Activated CD8-positive, alpha-beta T cell treated with anti-CD3 and anti-CD28 coated beads, Interleukin-2, amount 10 ng/mL, durations not matched to agents 7 days and 5 days (primary cell): Measurements from ENCODE around the gene RPLP2. TPM values are rescaled to one million over a fixed set of nuclear protein-coding genes. Genes with fewer than 3 reads are reported as not detected.

Source experiments
- ATAC-seq: fragments of 150-1000 bp; cut with Tn5 transposase; one replicate; pipeline ENCODE4 v1.10.0; 2021; ENCODE audit warnings: moderate library complexity
- CTCF ChIA-PET: fragments of 350-600 bp; sonication (Branson Sonifier 250); formaldehyde crosslinking; loops from one replicate; lab custom pipeline; 2021; ENCODE audit warnings: antibody characterized with exemption; lab: Charles Lee
- POLR2A ChIA-PET: fragments of 350-600 bp; sonication (Branson Sonifier 250); formaldehyde crosslinking; loops from one replicate; lab custom pipeline; 2021; ENCODE audit warnings: antibody characterized with exemption; lab: Charles Lee
- DNase-seq: peaks from one replicate; pipeline ENCODE4 v3.0.0-alpha.2; 2020
- H3K27ac Mint-ChIP-seq: one replicate; pipeline ENCODE4 v1.8.0; 2021; ENCODE audit warnings: mild to moderate bottlenecking, mixed read lengths
- H3K27me3 Mint-ChIP-seq: one replicate; pipeline ENCODE4 v1.8.0; 2021; ENCODE audit warnings: low read depth, mixed read lengths
- H3K36me3 Mint-ChIP-seq: one replicate; pipeline ENCODE4 v1.8.0; 2021; ENCODE audit warnings: low read depth, mixed read lengths
- H3K4me1 Mint-ChIP-seq: one replicate; pipeline ENCODE4 v1.8.0; 2021; ENCODE audit warnings: low read depth, mixed read lengths
- H3K4me3 Mint-ChIP-seq: one replicate; pipeline ENCODE4 v1.8.0; 2021; ENCODE audit warnings: mild to moderate bottlenecking, mixed read lengths
- H3K9me3 Mint-ChIP-seq: one replicate; pipeline ENCODE4 v1.8.0; 2022; ENCODE audit warnings: mixed read lengths; ENCODE audit not compliant: insufficient read depth
- total RNA-seq, 2 experiments: library from RNA; stranded (reverse); gene quantifications; one replicate each; pipeline ENCODE4 v1.2.3, GENCODE V29; 2021

RPLP2 gene
- total RNA-seq, 2 experiments from 2014 or later, result 2,268 to 2,338 TPM

DNA sequence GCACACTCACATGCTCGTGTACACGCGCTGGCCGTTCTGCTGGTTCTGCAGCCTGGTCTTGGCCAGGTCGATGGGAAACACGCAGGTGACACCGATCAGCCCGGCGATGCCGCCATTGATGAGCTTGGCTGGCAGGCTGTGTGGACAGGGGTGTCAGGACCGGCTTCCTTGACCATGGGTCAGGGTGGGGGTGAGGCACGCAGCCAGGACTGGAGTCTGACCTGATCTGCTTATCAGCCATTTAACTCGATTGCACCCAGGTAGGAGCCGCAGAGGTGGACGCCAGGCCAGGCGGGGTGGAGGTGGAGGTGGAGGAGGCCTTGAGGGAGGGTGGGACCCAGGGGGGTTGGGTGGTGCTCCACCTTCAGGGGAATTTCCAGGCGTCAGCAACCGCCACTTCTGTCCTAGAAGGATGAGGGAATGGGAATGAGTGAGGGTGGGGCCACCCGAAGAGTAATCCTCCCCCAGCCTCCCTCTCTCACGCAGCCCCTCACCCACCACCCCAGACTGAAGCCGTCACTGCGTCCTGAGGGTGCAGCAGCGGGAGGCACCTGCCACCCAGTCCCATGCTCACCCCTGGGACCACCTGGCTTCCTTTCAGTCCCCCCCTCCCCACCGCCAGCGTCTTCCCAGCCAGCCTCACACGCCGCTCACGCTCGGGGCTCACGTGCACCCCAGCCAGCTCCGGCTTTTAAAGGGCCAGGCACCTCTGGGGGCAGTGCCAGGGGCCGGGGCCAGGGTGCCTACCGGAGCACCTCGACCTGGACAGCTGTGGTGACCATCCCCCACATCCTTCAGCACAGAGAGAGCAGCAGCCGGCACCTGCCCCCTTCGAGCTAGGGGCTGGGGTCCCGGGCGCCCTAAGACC, 14.8 kb upstream of the RPLP2 start:
- H3K27me3 Mint-ChIP-seq, result no peaks in the 10 kb centered on the region
- peaks cover 22% of the 10 kb centered on the region for H3K36me3 Mint-ChIP-seq
- POLR2A ChIA-PET, result interaction anchor here (0.8 to 1.4 kb wide), 4 partner anchors 14 to 35 kb away, joined by 3 to 4 read pairs (median 4); partner anchors contain the start of gene RPLP2
- H3K9me3 Mint-ChIP-seq, result no peaks in the 10 kb centered on the region
- no peak for ATAC-seq
- H3K4me3 Mint-ChIP-seq, result peak overlapping the region; percentile 94
- no peak overlapping the region for H3K27ac Mint-ChIP-seq
- peaks cover 27% of the 10 kb centered on the region for H3K4me1 Mint-ChIP-seq
- DNase-seq, result no peak
- CTCF ChIA-PET, result no interaction called here

DNA sequence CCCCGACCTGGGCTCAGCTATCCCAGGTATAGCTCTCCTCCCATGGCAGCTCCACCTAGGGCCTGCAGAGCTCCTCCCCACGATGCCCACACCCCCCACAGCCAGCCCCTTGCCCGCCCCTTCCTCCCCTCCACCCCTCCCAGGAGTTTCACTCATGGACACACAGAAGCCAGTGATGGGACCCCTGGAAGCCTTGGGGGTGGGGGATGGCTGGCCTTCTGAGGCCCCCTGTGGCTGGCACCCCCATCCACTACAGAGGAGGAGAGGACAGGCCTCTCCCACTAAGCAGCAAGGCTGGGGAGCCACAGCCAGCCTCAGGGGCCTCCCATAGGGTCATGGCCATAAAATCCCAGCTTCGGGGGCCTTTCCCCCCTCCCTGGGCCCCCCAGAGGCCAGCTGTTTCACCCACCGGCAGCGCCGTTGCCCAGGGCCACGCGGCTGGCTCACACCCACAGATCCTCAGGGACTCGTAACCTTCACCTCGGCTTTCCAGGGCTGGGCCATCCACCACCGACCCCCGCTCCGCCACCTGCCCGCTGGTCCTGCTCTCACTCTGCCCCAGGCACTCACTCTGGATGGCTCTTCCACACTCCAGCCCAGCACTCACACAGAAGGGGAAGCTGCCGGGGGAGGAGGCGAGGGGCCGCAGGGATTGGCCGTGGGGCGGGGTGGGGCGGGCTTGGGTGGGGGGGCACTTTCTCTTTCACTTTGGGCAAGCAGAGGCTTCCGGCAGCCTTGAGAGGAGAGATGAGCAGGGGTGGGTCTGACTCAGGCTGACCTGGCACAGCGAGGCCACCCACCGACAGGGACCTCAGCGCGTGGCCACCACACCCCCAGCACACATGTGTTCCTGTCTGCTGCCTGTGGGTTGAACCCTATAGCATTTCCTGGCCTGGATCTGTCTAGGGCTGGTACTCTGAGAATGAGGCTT, 13.9 kb upstream of the RPLP2 start:
- peak; percentile 50 for ATAC-seq
- H3K36me3 Mint-ChIP-seq, result peaks cover 23% of the 10 kb centered on the region
- H3K4me1 Mint-ChIP-seq, result peaks cover 26% of the 10 kb centered on the region
- ChIA-PET CTCF (interaction anchor here (1.5 kb wide), 1 partner anchor 13 kb away, joined by 5 read pairs; no protein-coding TSS in a partner anchor), POLR2A (interaction anchor here (0.8 to 1.3 kb wide), 5 partner anchors 14 to 48 kb away, joined by 3 to 5 read pairs (median 4); partner anchors contain the start of genes RPLP2 and TALDO1)
- H3K4me3 Mint-ChIP-seq, result peak overlapping the region; percentile 94
- H3K27ac Mint-ChIP-seq, result peak overlapping the region; percentile 93
- H3K27me3 Mint-ChIP-seq, result no peaks in the 10 kb centered on the region
- H3K9me3 Mint-ChIP-seq, result no peaks in the 10 kb centered on the region
- DNase-seq, result peak; percentile 89

DNA sequence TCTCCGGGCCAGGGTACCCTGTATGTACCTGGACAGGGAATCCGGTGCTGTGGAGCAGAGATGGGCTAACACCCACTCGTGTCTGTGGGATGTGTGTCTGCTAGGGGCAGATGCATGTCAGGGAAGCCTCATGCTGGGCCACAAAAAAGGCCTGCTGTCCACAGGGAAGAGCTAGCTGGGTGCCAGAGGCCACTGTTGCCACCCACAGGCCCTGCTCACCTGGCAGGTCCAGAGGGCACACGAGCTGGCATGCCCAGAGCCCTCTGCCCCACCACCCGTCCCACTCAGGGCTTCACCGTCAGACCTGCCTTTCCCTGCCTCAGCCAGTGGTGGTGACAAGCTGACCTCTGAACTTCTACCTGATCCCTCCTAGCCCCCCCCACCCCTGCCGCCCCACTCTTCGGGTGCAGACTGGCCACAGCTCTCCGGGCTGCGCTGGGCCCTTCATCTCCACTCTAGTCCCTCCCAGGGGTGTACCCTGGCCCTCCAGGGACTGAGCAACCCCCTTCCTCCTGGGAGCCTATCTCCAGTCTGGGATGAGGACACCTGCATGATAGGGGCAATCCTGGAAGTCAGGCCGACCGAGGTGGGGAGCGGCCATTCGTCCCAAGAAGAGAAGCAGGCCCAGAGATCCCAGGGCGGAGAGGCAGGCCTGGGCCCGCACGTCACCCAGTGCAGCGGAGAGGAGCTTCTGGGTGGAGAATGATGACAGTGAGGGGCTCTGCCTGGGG, 13.0 kb upstream of the RPLP2 start:
- ChIA-PET POLR2A (interaction anchor here (1.1 to 1.6 kb wide), 5 partner anchors 13 to 49 kb away, joined by 4 to 6 read pairs (median 4); partner anchors contain the start of genes RPLP2 and TALDO1), CTCF (interaction anchor here (1.4 to 1.5 kb wide), 2 partner anchors 12 to 209 kb away, joined by 4 to 5 read pairs; no protein-coding TSS in a partner anchor)
- ATAC-seq (no peak), DNase-seq (peak; percentile 30)
- Mint-ChIP-seq H3K4me3 (peak overlapping the region; percentile 94), H3K27me3 (no peaks in the 10 kb centered on the region), H3K36me3 (peaks cover 22% of the 10 kb centered on the region), H3K9me3 (no peaks in the 10 kb centered on the region), H3K27ac (peak overlapping the region; percentile 93), H3K4me1 (peaks cover 23% of the 10 kb centered on the region)

DNA sequence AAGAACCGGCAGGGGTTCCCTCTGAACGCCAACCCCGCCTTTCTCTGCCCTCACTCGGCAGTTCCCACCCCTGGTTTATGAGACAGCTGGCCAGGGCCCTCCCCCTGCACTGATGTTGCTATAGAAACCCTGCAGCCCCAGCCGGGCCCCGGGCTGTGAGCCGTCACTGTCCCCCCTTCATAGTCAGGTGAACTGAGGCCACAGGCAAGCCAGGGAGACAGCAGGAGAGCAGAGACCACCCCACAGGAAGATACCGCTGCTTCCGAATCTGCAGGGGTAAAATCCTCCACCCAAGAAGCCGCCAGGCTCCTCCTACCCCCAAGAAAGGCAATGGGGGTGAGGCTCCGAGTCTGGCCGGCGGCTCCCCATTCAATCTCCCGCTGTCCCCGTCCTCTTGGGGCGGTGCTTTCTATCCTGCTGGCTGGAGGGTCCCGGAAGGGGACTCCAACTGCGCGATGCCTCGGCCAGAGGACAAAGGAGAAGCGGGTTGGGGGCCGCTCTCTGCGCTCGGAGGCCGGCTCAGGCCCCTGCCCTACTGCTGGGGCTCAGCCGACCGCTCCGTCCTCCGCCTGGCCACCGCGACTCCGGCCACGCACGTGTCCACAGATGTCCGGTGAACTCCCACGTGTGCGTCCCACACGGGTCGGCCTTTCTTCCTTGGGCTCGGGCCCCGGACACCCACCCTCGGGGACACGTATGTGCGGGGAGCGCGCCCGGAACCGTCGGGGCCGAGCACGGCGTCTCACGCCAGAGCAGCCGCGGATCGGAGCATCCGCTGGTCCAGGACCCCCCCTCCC, 12.3 kb upstream of the RPLP2 start:
- ChIA-PET POLR2A (interaction anchor here (1.1 to 1.6 kb wide), 4 partner anchors 12 to 50 kb away, joined by 4 to 6 read pairs (median 4); partner anchors contain the start of genes RPLP2 and TALDO1), CTCF (interaction anchor here (1.4 to 1.5 kb wide), 2 partner anchors 11 to 209 kb away, joined by 4 to 5 read pairs; no protein-coding TSS in a partner anchor)
- peak overlapping the region; percentile 93 for H3K27ac Mint-ChIP-seq
- H3K36me3 Mint-ChIP-seq, result peaks cover 20% of the 10 kb centered on the region
- peaks cover 23% of the 10 kb centered on the region for H3K4me1 Mint-ChIP-seq
- peak; percentile 88 for DNase-seq
- H3K4me3 Mint-ChIP-seq, result peak overlapping the region; percentile 94
- H3K9me3 Mint-ChIP-seq, result no peaks in the 10 kb centered on the region
- H3K27me3 Mint-ChIP-seq, result no peaks in the 10 kb centered on the region
- peak; percentile 54 for ATAC-seq

DNA sequence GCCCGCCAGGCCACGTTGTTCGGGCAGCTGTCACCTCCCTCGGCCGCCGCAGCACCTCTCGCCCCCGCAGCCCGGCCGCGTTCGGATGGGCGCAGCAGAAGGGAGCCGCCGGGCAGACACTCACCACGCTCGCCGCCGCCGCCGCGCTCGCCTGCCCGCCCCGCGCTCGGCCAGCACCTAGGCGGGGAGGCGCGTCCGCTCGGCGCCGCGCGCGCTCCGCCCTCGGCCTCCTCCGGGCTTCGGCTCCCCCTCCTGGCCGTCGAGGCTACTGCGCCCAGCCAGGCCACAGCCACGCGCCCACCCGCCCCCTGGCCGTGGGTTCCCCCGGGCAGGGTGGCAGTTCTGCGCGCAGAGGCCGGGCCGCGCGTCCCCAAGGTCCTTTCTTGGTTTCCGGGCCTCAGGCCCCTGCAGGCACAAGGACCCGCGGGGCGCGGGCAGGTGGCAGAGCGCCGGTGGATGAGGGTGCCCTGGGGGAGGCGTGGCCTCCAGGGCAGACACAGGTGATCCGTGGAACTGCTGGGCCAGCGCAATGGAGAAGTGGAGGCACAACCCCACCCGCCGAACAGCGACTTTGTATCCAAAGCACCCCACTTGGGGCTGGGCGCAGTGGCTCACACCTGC, 11.6 kb upstream of the RPLP2 start, which contains the start of gene SLC25A22:
SLC25A22 (minus strand) TSS at position 189 of the 621 bp plus-strand sequence. CDS start 3,275 bp downstream, outside the sequence.
- peaks cover 21% of the 10 kb centered on the region for H3K36me3 Mint-ChIP-seq
- H3K27me3 Mint-ChIP-seq, result no peaks in the 10 kb centered on the region
- H3K4me1 Mint-ChIP-seq, result peaks cover 26% of the 10 kb centered on the region
- H3K4me3 Mint-ChIP-seq, result peak within 1 kb of the TSS; percentile 94
- ChIA-PET POLR2A (interaction anchor here (1.6 kb wide), 1 partner anchor 11 kb away, joined by 6 read pairs; the partner anchor contains the start of gene RPLP2), CTCF (interaction anchor here (1.0 to 1.4 kb wide), 2 partner anchors 14 to 210 kb away, joined by 4 read pairs; no protein-coding TSS in a partner anchor)
- H3K27ac Mint-ChIP-seq, result peak within 1 kb of the TSS; percentile 93
- no peaks in the 10 kb centered on the region for H3K9me3 Mint-ChIP-seq
- peak; percentile 57 for ATAC-seq
- peak; percentile 87 for DNase-seq

DNA sequence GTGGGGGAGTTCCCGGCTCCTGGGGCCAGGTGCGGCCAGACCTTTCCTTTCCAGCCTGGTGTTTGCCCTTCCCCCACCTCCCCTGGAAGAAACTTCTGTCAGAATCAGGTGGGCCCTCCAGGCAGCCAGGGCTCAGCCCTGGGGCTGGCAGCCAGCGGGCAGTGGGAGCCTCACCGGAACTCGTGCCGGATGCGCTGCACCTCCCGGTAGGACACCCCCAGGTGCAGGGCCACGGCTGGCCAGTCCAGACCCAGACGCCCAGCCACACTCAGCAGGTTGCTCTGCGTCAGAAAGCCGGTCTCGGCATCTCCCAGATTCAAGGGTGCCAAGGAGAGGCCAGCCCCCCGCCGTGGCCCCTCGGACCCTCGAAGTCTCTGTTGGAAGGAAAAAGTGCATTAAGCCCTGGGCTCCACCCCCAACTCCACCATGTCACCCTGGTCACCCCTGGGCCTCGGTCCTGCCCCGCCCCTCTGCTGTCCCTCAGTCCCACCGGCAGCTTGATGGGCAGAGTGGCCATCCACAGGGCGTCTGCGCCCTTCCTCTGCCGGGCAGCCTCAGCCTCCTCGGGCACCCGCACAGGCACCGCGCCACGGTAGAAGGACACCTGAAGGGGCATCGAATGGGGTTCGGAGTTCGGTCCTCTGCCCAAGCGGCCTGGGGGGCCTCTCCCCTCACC, 10.0 kb upstream of the RPLP2 start:
- ATAC-seq (no peak), DNase-seq (no peak)
- CTCF ChIA-PET, result no interaction called here
- Mint-ChIP-seq H3K9me3 (no peaks in the 10 kb centered on the region), H3K4me1 (peaks cover 27% of the 10 kb centered on the region), H3K36me3 (peaks cover 16% of the 10 kb centered on the region), H3K27ac (no peak overlapping the region), H3K4me3 (no peak overlapping the region), H3K27me3 (no peaks in the 10 kb centered on the region)
- POLR2A ChIA-PET, result interaction anchor here (0.9 kb wide), 1 partner anchor 9 kb away, joined by 7 read pairs; the partner anchor contains the start of gene RPLP2

DNA sequence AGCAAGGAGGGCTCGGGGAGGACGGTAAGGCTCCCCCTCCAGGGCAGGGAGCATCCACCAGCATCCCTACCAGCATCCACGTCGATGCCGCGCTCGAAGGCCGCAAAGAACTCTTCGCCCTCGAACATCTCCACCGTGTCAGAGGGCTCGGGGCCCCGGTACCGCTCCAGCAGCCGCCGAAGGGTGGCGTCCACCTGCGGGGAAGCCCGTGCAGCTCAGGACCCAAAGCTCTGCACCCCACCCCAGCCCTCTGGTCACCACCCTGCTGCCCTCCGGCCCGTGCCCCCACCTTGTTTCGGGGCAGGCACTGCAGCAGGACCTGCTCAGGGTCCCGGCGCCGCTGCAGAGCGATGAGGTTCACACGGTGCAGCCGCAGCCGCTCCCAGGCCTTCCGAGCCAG, 9.3 kb upstream of the RPLP2 start:
- Mint-ChIP-seq H3K27me3 (no peaks in the 10 kb centered on the region), H3K36me3 (peaks cover 16% of the 10 kb centered on the region), H3K9me3 (no peaks in the 10 kb centered on the region), H3K27ac (no peak overlapping the region), H3K4me1 (peaks cover 26% of the 10 kb centered on the region), H3K4me3 (no peak overlapping the region)
- ChIA-PET POLR2A (no interaction called here), CTCF (no interaction called here)
- DNase-seq (no peak), ATAC-seq (no peak)

DNA sequence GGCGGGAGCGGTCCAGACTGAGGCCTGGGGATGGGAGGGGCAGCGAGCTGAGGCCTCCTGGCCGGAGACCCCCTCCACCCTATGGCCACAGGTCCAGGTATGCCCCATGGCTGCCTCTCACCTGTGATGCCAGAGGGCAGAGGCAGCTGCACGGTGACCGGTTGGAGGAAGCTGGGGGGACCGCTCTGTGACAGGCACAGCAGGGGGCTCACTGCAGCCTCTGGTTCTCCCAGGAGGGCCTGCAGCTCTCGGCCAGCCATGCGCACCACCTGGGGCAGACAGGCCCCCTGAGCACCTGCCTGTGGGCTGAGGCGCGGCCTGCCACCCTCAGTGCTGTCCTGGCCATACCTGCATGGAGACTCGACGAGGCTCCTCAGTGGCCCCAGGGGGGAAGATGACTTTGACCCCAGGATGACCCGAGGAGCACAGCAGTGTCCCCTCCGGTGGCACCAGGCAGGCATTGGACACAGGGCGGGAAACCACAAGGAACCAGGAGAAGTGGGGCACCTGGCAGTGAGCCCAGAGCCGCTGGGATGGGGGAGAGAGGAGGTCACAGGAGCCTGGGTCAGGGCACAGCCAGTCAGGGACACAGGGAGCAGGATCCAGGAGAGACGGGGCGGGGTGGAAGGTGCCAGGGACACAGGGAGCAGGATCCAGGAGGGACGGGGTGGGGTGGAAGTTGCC, 8.5 kb upstream of the RPLP2 start:
- ChIA-PET CTCF (no interaction called here), POLR2A (no interaction called here)
- H3K9me3 Mint-ChIP-seq, result no peaks in the 10 kb centered on the region
- DNase-seq, result no peak
- peaks cover 24% of the 10 kb centered on the region for H3K4me1 Mint-ChIP-seq
- peaks cover 14% of the 10 kb centered on the region for H3K36me3 Mint-ChIP-seq
- H3K27ac Mint-ChIP-seq, result no peak overlapping the region
- ATAC-seq, result no peak
- no peak overlapping the region for H3K4me3 Mint-ChIP-seq
- H3K27me3 Mint-ChIP-seq, result no peaks in the 10 kb centered on the region

DNA sequence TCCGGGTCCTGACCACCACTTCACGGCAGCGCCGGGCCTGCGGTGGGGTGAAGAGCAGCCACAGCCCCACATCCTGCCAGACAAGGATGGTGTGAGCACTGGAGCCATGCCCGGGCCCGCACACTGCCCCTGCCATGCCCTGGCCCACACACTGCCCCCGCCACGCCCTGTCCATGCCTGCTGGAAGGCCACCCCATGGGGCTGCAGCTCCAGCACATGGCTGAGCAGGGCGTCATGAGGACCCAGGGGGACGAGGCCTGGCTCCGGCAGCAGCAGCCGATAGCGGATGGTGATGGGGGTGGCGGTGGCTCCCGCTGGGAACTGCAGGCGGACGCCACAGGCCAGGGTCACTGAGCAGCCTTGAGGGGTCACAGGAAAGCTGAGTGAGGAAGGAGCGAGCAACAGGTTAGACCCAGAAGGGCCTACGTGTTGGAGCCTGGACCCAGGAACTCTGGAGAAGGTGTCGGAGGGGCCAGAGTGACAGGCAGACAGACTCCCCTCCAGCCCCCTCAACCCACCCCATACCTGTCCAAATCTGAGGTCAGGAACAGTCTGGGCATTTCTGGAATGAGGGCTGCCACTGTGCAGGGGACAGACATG, 7.6 kb upstream of the RPLP2 start:
- peaks cover 14% of the 10 kb centered on the region for H3K36me3 Mint-ChIP-seq
- no peak overlapping the region for H3K27ac Mint-ChIP-seq
- peak overlapping the region; percentile 8 for H3K4me3 Mint-ChIP-seq
- ATAC-seq, result no peak
- CTCF ChIA-PET, result interaction anchor here (0.6 kb wide), 1 partner anchor 89 kb away, joined by 3 read pairs; no protein-coding TSS in a partner anchor
- H3K4me1 Mint-ChIP-seq, result peaks cover 20% of the 10 kb centered on the region
- DNase-seq, result no peak
- no peaks in the 10 kb centered on the region for H3K9me3 Mint-ChIP-seq
- H3K27me3 Mint-ChIP-seq, result no peaks in the 10 kb centered on the region
- POLR2A ChIA-PET, result no interaction called here
